HG03060 (cell line): ENCODE data around the gene SART3.
"Not testable (repeated sequence)": the region's sequence is repeated elsewhere in the genome, so short reads cannot be mapped to it uniquely, and the experiment has no call there.

Source experiments
- ATAC-seq: cut with Tn5 transposase; IDR thresholded peaks from one replicate; pipeline ENCODE4 v1.9.1; 2021; ENCODE audit warnings: low read depth, moderate number of reproducible peaks; ENCODE audit not compliant: unreplicated experiment

The SART3 gene

DNA sequence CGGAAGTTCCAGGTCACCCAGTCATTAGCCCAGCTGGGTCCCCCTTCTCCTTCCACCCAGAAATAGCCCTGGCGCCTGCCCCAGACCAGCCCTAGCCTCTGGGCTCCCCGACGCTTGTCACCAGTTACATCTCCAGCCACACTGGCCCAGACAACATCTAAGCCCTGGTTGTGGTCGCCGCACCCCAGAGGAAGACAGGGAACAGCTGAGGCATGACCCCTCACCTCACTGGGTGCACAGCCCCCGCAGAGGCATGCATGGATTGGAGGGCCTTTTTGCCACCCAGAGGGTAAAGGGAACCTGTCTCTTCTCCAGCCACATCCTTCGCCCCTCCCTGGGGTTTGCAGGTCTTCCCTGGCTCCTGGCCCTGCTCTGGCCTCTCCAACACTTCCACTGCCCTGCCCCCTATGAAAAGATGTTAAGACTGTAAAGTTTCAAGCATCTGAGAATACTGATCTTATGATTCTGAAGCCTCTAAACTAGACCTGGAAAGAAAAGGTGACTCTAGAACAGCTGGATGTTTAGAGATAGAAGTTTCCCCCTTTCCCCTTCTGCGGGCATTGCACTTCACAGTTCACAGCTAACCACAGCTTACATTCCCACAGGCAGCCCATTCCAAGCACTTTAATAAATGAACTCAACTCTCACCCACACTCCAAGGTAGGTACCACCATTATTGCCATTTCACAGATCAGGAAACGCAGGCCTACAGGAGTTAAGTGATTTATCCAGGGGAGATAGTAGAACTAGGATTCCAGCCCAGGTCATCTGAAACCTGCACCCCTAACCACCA is 22.2 kb upstream of the SART3 start:
- ATAC-seq: no peak

DNA sequence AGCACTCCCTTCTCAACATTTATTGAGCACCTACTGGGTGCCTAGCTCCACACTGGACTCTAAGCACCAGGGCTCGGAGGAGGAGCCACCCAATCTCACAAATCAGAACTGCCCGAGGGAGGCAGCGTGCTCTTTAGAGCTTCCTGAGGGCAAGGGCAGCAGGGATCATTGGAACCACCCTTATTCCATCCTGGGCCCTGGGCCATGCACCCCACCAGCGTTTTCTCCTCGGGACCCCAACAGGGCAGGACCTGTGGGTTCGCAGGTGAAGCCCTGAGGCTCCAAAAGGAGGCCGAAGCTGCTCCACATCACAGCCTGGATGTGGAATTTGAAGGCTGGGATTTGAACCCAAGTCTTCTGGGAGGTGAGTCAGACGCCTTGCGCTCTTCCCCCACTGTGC is 21.5 kb upstream of the SART3 start:
- no peak for ATAC-seq

GRCh38 chr12:108581311-108582227 is 20.6 kb upstream of the SART3 start:
- ATAC-seq: no peak

DNA sequence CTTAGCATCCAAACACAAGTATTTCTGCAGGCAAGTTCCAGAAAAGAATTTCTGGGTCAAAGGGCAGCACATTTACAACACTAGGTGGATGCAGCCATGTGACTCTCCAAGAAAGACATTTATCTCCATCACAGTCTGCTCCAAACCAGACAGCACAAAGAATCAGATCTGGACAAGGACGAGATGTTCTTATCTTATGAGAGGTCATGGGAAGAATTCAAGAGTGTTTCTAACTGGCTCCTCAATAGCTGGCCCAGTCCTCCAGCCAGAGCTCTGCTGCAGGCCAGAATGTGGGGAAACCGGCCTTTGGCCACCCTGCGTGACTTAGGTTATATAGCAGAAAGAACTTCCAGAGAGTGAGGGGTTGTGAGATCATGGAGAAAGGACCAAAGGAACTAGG is 19.6 kb upstream of the SART3 start:
- no peak for ATAC-seq

DNA sequence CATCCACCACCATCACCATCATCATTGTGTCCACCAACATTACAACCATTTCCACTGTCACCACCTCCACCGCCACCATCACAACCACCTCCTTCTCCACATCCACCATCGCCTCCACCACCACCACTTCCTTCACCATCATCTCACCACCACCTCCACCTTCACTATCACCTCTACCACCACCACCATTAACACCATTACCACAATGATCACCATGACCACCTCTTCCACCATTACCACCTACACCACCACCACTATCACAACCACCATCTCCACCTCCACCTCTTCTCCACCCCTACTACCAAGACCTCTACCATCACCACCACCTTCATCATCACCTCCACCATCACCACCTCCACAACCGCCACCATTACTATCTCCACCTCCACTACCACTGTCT is 17.8 kb upstream of the SART3 start:
- ATAC-seq: no peak

DNA sequence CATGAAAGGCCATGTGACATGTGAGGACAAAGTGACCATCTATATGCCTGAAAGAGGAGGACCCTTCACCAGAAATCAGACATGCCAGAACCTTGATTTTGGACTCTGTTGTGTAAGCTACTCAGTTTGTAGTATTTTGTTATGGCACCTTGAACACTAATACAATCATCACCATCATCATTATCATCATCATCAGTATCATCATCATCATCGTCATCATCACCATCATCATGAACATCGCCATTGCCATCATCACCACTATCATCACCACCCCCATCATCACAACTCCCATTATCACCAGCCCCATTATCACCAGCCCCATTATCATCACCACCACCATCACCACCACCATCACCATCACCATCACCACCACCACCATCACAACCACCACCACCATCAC is 17.3 kb upstream of the SART3 start:
- ATAC-seq: no peak

GRCh38 chr12:108577458-108577857 is 16.5 kb upstream of the SART3 start:
- no peak for ATAC-seq

DNA sequence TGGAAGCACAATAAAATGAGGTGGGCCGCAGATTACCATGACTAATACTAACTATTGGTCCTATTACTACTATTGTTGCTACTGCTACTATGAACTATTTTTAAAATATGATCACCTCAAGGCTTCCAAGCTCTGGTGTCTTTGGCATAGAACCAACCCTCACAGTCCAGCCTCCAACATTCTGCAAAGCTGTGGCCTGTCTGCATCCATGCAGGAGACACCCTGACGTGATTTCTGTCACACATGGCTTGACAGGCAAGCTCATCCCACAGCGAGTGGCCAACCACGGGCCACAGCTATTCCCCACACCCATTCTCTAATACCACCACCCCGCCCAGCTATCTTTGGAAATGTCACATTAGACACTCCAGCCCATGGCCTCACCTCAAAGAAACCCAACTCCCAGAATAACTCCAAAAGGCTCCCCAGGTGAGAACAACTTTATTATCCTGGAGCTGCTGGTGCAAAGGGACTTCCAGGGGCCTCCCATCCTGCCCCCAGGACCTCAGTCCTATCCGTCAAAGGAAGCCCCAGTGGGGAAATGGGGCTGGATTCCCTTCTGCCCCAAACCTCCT is 15.8 kb upstream of the SART3 start:
- no peak for ATAC-seq

GRCh38 chr12:108575199-108575912 is 14.4 kb upstream of the SART3 start:
- ATAC-seq: no peak

- ATAC-seq: not testable (repeated sequence)
These were observed 13.3 kb upstream of the SART3 start for GRCh38 chr12:108574276-108574675.

- no peak for ATAC-seq
These were observed 12.3 kb upstream of the SART3 start for GRCh38 chr12:108573317-108573716.

DNA sequence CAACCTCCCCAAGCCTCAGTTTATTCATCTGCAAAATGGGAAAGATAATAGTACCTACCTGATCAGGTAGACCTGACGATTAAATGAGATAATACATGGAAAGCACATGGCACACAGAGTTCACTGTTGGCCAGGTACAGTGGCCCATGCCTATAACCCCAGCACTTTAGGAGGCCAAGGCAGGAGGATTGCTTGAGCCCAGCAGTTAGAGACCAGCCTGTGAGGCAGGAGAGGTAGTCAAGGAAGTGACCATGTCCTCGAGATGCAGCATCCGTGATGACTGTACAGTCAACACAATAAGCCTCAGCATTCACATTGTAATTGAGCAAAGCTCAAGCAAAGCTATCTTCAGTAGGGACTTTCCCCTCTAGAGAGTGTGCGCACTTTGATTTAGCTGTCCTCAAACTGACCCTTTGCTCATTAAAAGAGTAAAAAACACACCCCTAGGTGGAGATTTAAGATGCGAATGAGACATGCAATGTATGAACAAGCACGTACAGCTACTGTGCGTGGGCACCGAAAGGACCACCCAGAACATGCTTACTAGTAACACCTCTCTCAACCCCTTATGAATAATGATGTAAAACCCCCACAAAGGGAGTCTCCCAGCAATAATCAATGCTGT is 11.3 kb upstream of the SART3 start:
- no peak for ATAC-seq

GRCh38 chr12:108571609-108572165 is 10.7 kb upstream of the SART3 start:
- ATAC-seq: no peak

- no peak for ATAC-seq
These were observed 10.0 kb upstream of the SART3 start for GRCh38 chr12:108570743-108571608.

DNA sequence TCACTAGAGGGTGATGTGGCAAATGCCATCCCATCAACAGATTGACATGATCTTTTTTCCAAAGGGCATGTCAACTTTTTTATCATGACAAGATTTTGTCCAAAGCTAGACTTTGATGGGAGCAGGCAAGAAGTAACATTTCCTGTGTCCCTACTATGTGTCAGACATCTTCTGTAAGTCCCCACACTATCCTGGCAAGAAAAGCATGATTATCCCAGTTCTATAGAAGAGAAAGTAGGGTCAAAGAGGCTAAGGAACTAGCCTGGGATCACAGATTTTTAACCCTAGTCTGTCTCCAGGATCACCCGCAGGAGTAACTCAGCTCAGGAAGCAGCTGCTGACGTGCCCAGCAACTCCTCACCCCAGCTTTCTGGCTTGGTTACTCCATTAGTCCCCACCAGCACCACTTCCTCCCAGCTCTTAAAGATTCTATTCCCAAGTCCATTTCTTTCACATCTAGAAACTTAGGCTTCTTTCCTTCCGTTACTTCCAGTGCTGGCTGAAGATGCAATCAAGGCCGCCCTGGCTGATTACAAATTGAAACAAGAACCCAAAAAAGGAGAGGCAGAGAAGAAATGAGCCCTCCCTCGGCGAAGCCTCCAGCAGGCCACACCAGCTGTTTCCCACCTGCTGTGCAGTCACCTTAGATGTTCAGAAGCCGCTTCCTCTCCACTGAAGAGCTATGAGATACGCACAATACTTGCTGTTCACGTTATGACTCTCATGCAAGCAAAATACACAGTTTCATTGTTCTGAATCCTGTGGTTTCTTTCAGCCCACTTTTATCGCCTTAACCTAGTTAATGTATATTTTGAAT is 7.6 kb upstream of the SART3 start:
- ATAC-seq: peak; percentile 52

DNA sequence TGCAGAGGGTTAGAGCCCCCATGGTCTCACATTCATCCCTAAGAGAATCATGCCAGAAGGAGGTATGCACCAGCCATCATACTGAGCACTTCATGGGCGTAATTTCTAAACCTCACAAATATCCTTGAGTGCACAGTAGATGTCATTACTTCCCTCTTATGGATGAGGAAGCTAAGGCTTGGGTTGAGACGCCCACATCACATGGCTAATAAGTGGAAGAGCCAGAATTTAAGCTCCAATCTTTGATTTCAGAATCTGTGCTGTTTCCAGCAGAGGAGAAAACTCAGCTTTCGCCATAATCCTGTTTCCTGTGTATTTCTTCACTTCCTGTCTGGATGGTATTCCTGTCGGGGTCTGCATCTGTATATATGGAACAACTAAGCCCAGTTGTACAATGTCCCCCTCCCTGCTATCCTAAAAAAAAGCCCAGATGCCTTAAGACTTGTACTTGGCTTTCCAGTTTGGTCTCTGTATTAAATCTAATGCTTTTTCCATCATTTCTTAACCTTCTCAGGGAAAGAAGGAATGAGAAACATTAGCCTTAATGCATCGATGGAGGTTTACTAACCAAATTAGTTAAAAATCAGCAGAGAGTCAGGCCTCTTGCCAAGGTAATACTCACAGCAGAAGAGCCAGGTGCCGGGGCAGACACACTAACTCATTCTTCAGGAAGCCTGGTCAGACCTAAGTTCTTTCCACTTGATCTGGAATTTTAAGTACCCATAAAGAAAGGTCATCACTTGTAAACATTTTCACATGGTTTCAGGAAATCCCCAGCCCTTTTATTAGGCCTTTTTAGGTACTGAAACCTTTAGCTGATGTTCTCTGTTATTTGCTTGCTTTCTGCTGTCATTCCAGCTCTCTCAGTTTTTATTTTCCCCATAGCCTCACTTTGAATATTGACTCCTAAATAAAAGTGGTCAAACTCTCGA is 6.7 kb upstream of the SART3 start:
- ATAC-seq: no peak

DNA sequence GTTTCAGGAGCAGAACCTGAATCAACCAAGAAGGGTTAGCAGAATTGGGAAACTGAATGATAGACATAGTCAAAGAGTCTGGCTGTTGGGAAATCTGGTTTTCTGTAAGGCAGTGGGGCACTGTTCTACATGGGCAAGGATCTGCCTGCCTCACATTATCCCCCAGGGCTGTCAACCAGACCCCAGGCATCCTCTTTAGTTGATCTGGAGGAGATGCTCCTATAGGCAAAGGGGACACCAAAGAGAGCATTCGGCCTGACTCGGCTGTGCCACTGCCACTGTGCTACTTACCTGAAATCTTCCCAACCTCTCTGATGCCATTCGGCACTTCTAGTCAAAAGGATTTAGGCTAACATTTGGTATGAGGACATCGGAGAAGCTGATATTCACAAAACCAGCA is 5.5 kb upstream of the SART3 start:
- ATAC-seq: no peak
